Kidney epithelial cell (primary cell): Measurements from ENCODE around the gene GNG7. TPM values are rescaled to one million over a fixed set of nuclear protein-coding genes. Genes with fewer than 3 reads are reported as not detected.
A peak's percentile ranks its signal among the peaks of the same experiment; 100 is the strongest.
"Not testable (repeated sequence)": the region's sequence is repeated elsewhere in the genome, so short reads cannot be mapped to it uniquely, and the experiment has no call there.

ENCODE experiments used
- DNase-seq: peaks from one replicate; pipeline ENCODE4 v3.0.0-alpha.2; 2010; ENCODE audit warnings: low read depth
- H3K27me3 ChIP-seq: 2 replicates; pipeline ENCODE4 v1.6.0; 2011; ENCODE audit warnings: low read length; ENCODE audit not compliant: control insufficient read depth, insufficient read depth
- H3K36me3 ChIP-seq: 2 replicates; pipeline ENCODE4 v1.5.1; 2011; ENCODE audit warnings: low read length; ENCODE audit not compliant: control insufficient read depth, insufficient read depth
- H3K4me3 ChIP-seq: 2 replicates; pipeline ENCODE4 v1.5.1; 2011; ENCODE audit warnings: low read depth, mild to moderate bottlenecking, control low read depth, low read length
- total RNA-seq: library from RNA; depleted of rRNA; stranded (reverse); fragments of >200 nt; gene quantifications from 2 replicates; pipeline ENCODE4 v1.2.3, GENCODE V29; 2015
- TF ChIP-seq, protein P1 (sequence below): IDR thresholded peaks from 2 replicates; pipeline ENCODE4 v1.5.1; 2011; ENCODE audit warnings: mild to moderate bottlenecking, moderate library complexity, low read length, control low read depth, inconsistent platforms; ENCODE audit not compliant: insufficient read depth, poor library complexity, severe bottlenecking

Gene GNG7
- total RNA-seq, 1 donor from 2014 or later = 0.33 TPM

DNA sequence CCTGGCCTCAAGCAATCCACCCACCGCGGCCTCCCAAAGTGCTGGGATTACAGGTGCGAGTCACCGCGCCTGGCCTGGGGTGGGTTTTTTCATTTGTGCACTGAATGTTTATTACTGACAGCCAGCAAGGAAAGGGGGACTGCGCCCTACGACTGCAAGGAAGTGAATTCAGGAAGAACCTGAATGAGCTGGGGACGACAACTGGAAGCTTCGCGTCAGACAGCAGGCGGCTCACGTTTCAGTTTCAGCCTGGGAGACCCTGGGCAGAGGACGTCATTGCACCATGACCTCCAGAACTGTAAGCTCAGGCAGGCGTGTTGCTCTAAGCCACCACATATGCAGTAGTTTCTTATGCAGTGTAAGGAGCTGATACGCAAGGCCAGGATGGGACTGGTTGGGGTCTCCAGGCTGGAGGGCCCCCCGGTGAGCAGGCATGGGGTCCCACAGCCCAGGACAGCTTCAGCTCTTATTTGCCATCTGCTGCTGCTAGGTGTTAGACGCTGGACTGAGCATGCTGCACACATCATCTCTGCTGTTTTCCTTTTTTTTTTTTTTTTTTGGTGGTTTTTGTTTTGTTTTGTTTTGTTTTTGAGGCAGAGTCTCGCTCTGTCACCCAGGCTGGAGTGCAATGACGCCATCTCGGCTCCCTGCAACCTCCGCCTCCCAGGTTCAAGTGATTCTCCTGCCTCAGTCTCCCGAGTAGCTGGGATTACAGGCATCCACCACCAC, 160.0 kb downstream of the GNG7 start:
- H3K27me3 ChIP-seq = no peaks in the 10 kb centered on the region
- no peak overlapping the region for H3K4me3 ChIP-seq
- H3K36me3 ChIP-seq = no peaks in the 10 kb centered on the region
- no peak for DNase-seq
- TF ChIP-seq, protein P1, sequence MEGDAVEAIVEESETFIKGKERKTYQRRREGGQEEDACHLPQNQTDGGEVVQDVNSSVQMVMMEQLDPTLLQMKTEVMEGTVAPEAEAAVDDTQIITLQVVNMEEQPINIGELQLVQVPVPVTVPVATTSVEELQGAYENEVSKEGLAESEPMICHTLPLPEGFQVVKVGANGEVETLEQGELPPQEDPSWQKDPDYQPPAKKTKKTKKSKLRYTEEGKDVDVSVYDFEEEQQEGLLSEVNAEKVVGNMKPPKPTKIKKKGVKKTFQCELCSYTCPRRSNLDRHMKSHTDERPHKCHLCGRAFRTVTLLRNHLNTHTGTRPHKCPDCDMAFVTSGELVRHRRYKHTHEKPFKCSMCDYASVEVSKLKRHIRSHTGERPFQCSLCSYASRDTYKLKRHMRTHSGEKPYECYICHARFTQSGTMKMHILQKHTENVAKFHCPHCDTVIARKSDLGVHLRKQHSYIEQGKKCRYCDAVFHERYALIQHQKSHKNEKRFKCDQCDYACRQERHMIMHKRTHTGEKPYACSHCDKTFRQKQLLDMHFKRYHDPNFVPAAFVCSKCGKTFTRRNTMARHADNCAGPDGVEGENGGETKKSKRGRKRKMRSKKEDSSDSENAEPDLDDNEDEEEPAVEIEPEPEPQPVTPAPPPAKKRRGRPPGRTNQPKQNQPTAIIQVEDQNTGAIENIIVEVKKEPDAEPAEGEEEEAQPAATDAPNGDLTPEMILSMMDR = no peak

DNA sequence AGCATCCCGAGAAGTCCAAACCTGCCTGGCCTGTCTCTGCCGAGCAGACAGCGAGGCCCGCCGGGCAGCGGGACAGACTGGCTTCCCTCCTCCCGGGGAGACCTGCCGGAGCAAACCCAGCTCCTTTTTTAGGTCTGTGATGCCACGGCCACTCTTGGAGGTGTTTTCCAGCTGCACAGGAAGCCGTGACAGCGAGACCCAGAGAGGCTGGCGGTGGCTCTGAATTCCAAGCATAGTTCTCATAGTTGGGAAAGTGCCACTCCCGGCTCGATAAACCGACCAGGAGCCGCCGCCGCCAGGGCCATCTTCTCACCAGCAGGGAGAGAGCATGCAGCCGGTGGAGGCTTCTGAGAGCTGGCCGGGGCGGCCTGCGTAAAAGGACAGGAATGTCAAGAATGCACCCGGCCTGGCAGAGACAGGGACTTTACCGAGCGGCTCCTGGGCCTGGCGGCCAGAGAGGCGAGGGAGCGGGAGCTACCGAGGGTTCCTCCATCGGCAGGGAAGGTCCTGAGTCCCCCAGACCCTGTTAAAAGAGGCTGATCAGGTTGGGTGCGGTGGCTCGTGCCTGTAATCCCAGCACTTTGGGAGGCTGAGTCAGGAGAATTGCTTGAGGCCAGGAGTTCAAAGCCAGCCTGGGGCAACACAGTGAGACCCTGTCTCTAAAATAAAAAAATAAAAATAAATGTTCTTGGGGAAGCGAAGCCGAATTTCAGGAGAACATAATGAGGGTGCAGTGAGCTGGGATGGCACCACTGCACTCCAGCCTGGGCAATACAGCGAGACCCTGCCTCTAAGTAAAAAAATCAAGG, 161.6 kb downstream of the GNG7 start:
- no peaks in the 10 kb centered on the region for H3K27me3 ChIP-seq
- TF ChIP-seq, protein P1 = no peak

DNA sequence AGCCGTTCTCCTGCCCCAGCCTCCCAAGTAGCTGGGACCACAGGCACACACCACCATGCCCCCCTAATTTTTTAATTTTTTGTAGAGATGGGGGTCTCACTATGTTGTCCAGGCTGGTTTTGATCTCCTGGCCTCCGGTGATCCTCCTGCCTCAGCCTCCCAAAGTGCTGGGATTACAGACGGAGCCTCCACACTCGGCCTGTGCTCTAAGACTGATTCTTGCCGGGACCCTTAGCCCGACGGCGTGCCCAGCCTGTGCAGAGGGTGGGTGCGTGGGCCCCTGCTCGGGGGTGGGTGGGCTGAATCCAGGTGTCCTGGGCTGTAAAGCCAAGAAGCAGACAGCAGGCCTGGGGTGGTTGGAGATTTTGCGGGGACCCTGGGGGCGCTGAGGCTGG, 162.2 kb downstream of the GNG7 start:
- TF ChIP-seq, protein P1 = no peak
- Histone ChIP-seq H3K36me3 (no peaks in the 10 kb centered on the region), H3K4me3 (no peak overlapping the region), H3K27me3 (no peaks in the 10 kb centered on the region)
- no peak for DNase-seq

More for the DNA sequence above, 161.6 kb downstream of the GNG7 start:
- Histone ChIP-seq H3K36me3 (no peaks in the 10 kb centered on the region), H3K4me3 (no peak overlapping the region)
- peak; percentile 92 for DNase-seq

DNA sequence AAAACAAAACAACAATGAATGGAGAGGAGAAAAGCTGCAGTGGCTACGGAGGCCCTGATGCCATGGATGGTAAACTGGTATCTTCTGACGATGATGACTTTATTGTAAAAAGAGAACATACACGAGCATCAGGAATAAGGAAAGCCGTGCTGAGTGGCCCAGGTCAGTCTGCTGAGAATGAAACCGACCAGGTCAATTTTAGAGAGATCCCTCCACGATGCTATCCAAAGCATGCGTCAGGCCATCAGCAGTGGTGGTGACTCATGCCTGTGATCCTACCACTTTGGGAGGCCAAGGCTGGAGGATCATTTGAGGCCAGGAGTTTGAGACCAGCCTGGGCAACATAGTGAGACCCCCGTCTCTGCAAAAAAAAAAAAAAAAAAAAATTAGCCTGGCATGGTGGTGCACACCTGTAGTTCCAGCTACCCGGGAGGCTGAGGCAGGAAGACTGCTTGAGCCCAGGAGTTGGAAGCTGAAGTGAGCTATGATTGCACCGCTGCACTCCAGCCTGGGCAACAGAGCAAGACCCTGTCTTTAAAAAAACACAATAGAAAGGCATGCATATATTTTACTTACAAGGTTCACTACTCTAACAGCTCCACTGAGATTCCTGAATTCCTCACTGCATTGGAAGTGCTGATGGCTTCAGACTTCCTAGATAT, 164.3 kb downstream of the GNG7 start:
- H3K36me3 ChIP-seq = no peaks in the 10 kb centered on the region
- TF ChIP-seq, protein P1 = no peak

DNA sequence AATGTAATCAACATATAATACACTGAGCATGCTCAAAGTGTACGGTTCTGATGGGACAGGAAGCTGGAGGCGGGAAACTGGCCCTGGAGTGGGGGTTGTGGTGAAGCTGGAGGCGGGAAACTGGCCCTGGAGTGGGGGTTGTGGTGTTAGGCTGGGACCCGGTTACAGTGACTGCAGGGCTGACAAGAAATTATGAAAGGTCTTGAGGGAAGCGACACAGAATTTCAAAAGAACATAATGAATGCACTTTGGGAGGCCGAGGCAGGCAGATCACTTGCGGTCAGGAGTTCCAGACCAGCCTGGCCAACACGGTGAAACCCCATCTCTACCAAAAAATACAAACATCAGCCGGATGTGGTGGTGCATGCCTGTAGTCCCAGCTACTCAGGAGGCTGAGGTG, 164.9 kb downstream of the GNG7 start:
- DNase-seq, H3K4me3 ChIP-seq, H3K27me3 ChIP-seq, H3K36me3 ChIP-seq: not testable (repeated sequence)

More for the DNA sequence above, 164.3 kb downstream of the GNG7 start:
- Histone ChIP-seq H3K27me3 (no peaks in the 10 kb centered on the region), H3K4me3 (no peak overlapping the region)
- no peak for DNase-seq

DNA sequence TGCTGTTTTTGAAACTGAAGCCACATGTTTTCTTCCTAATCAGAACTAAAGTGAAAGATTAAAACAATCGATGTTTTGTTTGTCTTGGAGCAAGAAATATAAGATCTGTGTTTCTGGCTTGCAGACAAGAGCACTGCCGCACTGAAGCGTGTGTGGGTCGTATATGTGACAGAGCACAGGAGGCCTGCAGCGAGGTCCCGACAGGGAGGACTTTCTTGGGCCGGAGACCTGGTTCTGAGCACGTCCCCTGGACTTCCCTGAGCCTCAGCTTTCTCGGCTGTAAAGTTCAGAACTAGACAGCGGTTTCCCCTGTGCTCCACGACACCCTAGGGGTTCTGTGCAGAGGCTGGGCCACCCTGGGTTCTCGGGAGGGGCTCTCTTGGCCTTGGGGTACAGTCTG, 166.0 kb downstream of the GNG7 start:
- Histone ChIP-seq H3K27me3 (no peaks in the 10 kb centered on the region), H3K4me3 (no peak overlapping the region), H3K36me3 (no peaks in the 10 kb centered on the region)
- no peak for DNase-seq
- TF ChIP-seq, protein P1 = no peak
